CD4-positive, alpha-beta T cell treated with Interleukin-10 for 1 hour (primary cell): ENCODE measurements around the gene REPIN1.

Experiments used
- DNase-seq: peaks from one replicate; pipeline ENCODE4 v3.0.0-alpha.2; 2020

Gene REPIN1

DNA sequence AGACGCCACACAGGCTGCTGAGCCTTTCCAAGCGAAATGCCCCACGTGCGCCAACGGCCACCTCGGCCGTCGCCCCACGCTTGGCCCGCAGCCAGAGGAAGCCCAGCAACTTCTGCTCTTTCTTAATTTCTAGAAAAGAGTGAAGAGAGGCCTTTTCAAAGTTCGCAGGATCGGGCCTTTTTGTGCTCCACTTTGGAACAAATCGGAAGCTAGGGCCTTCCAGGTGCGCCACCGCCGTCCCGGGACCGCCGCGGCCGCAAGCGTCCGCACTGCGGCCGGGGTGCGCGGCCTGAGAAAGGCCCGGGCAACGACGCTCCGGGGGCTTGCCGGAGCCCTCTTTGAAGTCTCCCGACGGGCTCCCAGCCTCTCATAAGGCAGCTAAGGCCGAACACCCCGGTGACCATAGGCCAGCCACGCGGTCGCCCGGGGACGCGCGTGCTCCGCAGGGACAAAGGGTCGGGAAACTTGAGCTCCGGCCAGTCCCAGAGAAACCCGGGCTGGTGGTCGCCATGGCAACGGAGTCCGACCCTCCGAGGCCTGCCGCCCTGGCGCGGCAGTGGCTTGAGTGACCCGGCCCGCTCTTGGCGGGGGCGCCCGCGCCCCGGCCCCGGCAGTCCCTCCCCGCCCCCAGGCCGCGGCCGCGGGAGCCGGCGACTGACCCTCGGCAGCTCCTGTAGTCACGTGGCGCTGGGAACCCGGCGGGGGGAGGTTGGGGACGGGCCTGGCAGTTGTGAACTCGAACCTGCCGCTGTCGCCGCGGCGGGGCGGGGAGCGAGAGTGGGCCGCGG is at the start of gene REPIN1:
TSS of gene REPIN1 (plus strand) at position 727 of the 788 bp plus-strand sequence. CDS start 890 bp downstream, outside the sequence.
- DNase-seq: peak; percentile 83

DNA sequence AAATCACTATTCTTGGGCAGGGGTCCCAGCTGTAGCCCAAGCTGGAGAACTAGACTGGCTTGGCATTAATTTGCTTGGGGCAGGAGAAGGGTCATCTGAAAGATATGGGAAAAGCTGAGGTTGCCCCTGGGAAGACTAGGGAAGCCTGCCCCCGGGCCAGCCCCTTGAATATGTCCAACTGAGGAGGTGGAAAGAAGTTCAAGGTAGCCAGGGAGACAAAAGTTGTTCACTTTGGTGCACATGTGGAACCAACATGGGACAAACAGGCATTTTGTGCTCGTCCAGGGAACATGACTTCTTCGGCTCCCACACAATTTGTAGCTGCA is 46.9 kb upstream of the REPIN1 start:
- no peak for DNase-seq

DNA sequence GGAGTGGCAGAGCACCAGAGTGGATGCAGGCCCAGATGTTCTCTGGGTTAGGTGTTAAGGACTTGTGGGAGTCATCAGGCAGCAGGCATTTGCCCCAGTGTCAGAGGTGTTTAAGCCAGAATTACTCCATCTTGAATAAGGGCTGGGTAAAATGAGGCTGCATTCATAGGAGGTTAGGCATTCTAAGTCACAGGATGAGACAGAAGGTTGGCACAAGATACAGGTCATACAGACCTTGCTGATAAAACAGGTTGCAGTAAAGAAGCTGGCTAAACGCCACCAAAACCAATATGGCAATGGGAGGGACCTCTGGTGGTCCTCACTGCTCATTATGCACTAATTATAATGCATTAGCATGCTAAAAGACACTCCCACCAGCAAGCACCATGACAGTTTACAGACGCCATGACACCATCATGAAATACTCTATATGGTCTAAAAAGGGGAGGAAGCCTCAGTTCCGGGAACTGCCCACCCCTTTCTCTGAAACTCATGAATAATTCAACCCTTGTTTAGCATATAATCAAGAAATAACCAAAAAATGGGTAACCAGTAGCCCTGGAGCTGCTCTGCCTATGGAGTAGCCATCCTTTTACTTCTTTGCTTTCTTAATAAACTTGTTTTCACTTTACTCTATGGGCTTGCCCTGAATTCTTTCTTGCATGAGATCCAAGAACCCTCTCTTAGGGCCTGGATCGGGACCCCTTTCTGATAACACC is 46.3 kb upstream of the REPIN1 start:
- peak; percentile 79 for DNase-seq

DNA sequence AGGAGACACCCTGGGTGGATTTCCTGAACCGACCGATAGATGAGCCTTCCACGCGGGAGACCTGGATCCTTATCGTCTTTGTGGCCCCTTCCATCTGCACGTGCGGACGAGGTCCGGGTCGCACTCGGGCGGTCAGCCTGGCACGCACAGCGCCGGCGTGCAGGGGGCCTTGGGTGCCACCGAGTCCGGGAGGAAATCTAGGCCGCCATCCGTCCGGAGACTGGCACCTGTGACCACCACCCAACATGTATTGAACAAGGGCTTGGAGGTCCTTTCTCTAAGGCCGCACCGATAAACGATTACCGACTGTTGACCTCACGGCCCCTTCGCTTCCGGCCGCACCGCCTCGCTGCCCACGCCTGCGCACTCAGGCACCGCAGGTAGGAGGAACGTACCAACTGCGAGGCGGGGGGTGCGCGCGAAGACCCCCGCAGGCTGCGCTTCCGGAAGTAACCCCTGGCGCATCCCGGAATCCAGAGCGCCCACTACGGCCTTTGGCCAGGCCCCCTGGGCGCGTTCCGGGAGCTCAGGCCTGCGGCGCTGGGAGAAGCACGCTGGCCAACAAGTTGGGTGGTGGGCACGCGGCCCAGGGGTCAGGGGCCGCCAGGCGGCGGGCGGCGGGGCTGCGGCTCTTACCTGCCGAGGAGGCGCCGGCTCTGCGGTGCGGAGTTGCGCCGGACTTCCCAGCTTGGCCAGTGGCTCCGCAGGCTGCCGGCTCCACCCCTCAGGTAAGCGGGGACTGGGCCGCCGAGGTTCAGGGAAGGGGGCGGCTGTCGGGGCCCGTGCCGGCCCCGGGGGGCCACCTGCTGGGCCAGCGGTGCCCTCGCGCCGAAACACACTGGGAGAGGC is 45.6 kb upstream of the REPIN1 start, which contains the start of the genes ACTR3C and LRRC61:
TSS of gene ACTR3C (minus strand) at position 713 of the 849 bp plus-strand sequence. CDS start 28,249 bp downstream, outside the sequence.
TSS of gene LRRC61 (plus strand) at position 523 of the 849 bp plus-strand sequence. CDS start 13,507 bp downstream, outside the sequence.
- peak; percentile 68 for DNase-seq

DNA sequence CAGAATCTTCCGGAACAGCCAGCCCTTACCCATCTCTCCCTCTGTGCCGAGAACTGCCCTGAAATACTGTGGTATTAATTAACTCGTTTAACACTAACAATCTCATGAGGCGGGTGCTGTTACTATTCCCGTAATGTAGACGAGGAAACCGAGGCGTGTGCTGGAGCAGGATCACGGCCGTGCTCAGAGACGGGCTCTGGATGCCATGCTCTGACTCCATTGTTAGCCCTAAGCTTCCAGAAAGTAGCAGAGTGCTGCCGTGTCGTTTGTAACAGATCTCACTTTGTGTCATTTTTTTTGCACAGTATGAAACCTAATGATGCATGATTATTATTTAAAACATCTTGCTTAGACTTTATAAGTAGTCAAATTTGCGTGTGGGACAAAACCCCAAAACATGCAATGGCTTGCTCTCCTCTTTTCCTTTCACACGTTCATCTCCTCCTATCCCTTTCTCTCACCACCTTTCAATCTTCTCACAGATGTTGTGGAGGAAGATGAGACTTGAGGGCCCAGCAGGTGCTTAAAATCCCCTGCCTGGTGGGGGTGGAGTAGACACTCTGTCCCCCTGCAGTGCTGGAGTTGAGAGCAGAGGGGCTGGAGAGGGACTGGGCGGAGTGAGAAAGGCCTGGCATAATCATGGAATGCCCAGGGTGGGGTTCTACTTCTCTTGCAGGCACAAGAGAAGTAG is 44.8 kb upstream of the REPIN1 start:
- DNase-seq: no peak

DNA sequence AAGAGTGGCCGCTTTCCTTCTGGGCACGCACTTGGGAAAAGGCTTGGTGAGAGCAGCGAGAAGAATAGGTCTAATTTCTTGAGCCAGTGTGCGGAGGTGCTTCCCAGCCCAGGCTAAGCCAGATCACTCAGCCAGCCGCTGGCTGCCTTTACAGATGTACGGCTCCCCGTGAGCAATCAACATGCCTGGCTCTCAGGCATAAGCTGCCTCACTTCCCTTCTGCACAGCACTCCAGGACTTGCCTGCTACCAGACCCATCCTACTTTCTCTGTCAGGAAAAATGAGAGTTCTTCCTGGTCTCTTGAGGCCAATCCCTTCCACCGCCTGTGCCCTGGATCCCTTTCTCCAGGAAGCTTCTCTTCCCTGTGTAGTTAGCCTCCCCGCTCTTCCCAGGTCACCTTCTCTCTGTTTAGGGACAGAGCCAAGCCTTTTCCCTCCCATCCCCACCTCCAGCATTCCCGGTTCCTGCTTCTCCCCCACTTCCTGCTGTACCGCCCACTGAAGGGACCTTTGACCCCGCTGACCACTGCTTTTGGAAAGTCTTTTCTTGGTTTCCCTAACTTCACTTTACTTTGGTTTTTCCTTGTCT is 44.2 kb upstream of the REPIN1 start:
- no peak for DNase-seq

DNA sequence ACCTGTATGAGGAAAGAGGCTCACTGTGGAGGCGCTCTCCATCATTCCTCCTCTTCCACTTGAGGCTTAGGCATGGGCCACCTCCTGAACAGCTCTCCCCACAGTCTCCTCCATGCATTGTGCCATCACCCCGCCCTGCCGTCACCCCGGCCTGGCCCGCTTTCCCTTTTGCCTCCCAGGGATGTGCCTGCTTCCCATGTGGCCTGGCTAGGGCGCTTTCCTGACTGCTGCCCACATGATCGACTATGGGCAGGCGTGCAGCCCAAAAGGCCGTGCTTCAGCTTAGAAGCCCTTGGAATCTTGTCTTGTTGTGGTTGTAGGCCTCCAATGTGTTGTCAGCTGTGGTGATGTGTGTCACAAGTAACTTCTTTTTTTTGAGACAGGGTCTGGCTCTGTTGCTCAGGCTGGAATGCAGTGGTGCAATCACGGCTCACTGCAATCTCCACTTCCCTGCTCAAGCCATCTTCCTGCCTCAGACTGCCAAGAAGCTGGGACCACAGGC is 43.5 kb upstream of the REPIN1 start:
- no peak for DNase-seq

DNA sequence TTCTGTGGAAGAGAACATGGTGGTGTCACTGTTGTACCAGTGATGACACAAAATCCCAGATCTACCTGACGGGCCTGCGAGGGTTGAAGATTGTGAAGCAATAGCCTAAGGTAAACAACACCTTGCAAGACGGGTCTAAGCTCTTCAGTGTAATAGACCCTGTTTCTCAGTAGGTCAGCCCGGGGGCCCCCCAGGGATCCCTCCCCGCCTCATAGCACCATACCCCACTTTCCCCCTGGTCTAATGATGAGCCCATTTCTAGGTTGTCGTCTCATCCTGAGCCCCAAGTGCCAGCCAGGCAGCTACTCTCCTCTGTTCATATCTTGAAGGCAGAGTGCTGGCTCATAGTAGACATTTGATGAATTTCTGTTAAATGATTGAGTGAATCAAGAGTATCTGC is 42.7 kb upstream of the REPIN1 start:
- DNase-seq: no peak

DNA sequence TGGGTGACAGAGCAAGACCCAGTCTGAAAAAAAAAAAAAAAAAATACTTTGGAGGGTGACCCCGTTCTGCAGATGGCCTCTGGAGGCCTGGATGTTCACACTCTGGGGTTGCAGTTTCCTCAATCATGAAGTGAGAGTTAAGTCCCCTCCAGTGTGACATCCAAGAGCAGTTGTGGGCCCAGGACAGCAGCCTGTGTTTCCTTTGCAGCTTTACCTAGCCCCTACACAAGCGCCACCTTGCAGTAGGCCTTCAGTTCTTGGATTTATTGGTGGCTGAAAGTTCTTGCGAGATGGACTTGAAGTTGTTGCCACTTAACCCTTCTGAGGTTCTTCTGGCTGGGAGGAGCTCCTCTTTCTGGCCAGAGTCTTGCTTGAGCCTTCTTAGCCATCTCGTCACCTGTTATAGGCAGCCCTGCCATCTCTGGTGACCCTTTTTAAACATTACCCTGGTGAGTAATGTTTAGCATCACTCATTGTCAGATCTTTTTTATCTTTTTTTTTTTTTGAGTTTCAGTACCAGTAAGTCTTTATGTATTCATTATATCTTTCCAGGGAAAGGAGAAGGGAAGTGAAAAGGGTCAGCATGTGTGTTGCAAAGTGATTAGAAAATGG is 41.9 kb upstream of the REPIN1 start:
- no peak for DNase-seq

DNA sequence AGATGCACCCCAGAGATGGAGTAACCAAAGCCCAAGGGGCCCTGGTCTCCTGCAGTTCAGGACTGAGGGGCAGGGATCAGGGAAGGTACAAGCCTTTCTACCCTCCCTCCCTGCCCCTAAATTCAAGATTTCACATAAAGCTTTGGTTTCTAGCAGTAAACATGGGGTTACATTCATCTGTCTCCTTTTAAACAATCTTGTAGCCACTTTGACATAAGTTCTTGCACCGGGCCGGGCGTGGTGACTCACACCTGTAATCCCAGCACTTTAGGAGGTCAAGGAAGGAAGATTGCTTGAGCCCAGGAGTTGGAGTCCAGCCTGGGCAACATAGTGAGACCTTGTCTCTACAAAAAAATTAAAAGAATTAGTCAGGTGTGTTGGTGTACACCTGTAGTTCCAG is 41.3 kb upstream of the REPIN1 start:
- DNase-seq: no peak

DNA sequence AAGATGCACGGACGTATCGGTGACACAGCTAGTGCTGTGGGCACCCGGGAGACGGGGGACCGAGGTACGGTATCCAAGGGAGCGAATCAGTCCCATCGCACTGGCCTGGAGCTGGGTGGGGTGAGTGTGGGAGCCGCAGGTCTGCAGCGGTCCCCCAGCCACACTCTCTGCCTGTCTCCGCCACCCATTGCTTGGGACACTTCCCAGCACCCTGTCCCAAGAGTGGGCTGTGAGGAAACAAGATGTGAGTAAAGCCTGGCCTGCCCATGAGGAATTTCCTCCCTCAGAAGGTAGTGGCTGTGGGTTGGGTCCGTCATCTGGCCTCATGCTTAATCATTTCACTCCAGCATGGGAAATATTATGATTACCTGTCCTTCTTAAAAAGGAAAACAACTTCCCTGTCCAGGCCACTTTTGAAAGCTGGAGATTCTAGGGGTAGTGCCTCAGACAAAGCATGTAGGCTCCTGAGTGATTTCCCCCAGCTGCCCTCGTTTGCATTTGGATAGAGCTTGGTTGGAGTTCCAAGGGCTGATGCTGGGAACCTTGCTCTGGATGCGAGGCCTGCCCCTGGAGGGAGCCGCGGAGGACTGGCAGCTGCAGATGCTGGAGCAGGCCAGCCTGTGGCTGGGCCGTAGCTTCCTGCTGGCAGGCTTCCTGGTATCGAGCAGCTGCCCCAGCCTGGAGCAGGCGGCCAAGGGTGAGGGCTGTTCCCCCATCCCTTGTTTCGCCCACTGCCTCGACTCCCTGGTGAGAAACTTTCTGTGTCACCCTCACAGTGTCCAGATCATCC is 39.1 kb upstream of the REPIN1 start:
- no peak for DNase-seq

DNA sequence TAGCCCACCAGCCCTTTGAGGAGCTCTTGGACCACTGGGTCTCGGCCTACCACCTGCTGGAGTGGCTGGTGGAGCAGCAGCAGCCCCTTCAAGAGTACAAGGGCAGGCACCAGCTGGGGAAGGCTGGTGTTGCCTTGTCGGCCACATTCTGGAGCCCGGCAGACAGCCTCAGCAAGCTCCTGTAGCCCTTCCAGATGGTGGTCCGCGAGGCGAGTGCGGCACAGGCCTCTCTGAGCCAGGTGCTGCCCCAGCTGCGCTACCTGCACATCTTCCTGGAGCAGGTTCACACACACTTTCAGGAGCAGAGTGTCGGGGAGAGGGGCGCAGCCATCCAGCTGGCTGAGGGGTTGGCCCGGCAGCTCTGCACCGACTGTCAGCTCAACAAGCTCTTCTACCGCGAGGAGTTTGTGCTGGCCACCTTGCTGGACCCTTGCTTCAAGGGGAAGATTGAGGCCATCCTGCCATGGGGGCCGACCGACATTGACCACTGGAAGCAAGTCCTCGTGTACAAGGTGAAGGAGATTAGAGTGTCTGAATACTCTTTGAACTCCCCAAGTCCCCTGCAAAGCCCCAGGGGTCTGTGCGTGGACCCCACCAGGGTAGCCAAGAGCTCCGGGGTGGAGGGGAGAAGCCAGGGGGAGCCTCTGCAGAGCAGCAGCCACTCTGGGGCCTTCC is 38.3 kb upstream of the REPIN1 start:
- no peak for DNase-seq

DNA sequence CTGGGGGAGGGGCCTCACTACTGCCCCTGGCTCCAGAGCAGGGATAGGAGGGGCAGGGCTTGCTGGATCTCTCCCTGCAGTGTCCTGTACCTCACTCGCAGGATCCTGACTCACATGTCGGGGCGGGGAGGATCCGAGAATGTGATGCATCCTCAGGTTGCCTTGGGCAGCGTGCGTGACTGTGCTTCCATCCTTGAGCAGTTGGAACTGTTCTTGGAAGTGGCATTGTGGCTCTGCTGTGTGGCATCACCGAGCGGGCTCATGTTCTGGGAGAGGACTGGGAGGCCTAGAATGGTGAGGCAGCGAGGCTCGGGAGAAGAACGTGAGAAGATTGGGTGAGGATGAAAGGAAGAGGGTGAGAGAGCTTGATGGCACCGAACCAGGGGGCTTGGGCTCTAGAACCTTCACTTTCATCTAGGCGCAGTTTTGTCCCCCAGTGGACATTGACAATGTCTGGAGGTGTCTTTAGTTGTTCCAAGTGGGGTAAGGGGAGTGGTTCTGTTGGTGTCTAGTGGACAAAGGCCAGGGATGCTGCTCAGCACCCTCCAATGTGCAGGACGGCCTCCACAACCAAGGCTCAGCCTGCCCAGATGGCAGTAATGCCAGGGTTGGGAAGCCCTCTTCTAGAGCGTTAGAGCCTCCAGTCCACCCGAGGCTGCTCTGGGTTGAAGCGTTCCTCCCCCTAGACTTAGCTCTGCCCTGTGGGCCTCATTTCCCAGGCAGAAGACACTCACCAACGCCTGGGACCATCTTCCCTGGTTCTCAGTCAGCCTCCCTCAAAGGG is 35.6 kb upstream of the REPIN1 start:
- no peak for DNase-seq

DNA sequence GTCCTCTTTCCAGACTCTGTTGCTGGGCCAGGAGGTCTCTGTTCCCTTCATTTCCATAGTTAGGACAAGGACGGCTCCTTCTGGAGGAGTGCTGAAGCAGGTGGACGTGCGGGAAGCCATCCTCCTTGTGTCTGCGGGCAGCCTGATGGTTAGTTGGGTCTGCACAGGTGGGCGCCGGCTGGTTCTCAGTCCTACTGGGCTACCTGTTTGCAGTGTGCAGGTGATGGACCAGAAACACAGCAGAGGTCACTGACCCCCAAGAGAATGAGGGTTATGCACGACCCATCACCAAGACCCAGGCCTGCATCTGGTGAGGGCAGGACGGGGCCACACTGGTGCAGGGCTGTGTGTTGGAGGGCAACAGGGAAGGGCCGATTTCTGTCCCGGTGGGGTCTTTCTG is 35.0 kb upstream of the REPIN1 start:
- no peak for DNase-seq

DNA sequence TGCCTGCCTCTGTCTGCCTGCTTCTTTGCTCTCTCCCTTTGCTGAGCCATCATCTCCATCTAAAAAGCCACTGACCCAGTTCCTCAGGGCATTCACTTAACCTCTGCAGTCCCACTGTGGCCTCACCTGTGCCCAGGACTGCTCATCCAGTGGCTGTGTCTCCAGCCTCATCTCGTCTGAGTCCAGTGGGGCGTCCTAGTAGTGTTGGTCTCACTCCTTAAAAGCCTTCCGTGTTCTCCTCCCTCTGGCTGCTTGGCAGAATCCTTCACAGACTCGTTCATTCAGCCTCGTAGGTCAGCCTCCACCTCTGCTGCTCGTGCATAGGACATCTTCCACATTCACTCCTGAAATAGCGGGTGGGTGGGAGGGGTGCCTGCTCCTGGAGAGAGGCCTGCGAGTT is 34.5 kb upstream of the REPIN1 start:
- DNase-seq: no peak

DNA sequence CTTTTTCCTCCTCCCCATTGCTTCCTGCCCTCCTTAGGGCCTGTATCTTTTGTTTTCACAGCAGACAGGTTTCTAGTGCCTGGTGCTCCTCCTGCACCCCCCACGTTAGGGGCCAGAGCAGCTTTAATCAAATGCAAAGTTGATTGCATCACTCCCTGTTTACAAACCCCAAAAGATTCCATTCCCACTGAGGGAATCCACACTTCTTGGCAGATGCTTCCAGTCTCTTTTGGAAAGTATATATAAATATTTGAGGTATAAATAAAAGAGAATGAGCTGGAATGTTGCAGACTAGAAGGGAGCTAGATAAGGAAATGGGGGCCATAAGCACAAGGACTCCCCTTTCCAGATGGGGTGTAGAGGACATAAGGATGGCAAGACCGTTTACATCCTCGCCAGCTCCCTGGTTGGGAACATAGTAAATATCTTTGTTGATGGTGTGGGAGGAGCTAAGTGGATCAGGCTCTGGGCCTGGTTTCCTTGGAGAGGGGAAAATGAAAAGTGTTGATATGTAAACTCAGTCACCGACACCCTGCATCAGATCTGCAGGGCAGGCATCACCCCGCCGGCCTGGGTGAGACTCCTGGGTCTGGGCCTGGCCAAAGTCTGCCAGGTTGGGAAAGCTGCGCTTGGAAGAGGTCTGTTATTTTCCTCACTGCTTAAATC is 33.4 kb upstream of the REPIN1 start:
- DNase-seq: no peak

DNA sequence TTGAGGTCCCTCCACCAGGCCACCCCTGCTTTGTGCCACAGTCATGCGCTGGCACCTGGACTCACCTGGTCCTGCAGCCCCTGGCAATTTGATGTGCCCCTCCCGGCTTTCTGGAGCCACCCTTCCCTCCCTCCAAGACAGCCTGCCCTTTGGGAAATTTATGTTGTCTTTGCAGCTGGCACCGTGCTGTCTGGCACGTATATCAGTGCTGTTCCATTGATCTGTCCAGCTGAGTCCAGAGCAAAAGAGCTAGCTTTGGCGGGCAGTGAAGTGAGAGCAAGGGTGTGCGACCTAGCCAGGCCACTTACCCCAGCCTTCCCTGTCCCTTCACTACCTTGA is 32.9 kb upstream of the REPIN1 start:
- no peak for DNase-seq

DNA sequence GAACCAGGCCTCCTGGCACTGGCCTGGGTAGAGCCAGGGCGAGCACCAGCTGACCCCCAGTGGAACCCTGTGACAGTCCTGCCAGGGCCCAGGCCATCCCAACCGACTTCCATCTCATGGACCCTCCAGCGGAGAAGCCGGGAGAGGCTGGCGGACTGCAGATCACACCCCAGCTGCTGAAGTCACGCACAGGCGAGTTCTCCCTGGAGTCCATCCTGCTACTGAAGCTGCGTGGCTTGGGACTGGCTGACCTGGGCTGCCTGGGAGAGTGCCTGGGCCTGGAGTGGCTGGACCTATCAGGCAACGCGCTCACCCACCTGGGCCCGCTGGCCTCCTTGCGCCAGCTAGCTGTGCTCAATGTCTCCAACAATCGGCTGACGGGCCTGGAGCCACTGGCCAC is 31.9 kb upstream of the REPIN1 start:
- DNase-seq: no peak

DNA sequence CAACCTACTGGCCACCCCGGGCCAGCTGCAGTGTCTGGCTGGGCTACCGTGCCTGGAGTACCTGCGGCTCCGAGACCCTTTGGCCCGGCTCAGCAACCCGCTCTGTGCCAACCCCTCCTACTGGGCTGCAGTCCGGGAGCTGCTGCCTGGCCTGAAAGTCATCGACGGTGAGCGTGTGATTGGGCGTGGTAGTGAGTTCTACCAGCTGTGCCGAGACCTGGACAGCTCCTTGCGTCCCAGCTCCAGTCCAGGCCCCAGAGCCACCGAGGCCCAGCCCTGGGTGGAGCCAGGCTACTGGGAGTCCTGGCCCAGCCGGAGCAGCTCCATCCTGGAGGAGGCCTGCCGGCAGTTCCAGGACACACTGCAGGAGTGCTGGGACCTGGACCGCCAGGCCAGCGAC is 31.4 kb upstream of the REPIN1 start:
- DNase-seq: no peak
